ENCODE data around the gene ITGA3. TPM values are rescaled to one million over a fixed set of nuclear protein-coding genes. Genes with fewer than 3 reads are reported as not detected.

ITGA3 gene
- total RNA-seq, 2 experiments from 2014 or later, result 2.3 to 2.4 TPM

GRCh38 chr17:50087246-50087911 is 31.5 kb downstream of the ITGA3 start:
- POLR2A ChIA-PET, result interaction anchor here (0.6 to 1.4 kb wide), 4 partner anchors 31 to 211 kb away, joined by 3 to 4 read pairs (median 4); partner anchors contain the start of gene ITGA3
- Histone ChIP-seq H3K4me1 (ENCODE audit: insufficient read depth, low read length) (peaks cover 3% of the 10 kb centered on the region), H3K27me3 (ENCODE audit: control insufficient read depth in 1 of 2, insufficient read depth in 2 of 2, low read length in 2 of 2) (no peaks in the 10 kb centered on the region), H3K27ac (ENCODE audit: low read depth in 1 of 2, low read length in 2 of 2) (no peak overlapping the region), H3K9me3 (ENCODE audit: control insufficient read depth in 1 of 2, insufficient read depth in 1 of 2, low read length in 2 of 2) (no peaks in the 10 kb centered on the region), H3K36me3 (ENCODE audit: insufficient read depth, low read length) (no peaks in the 10 kb centered on the region), H3K4me3 (ENCODE audit: low read length) (no peak overlapping the region)
- DNase-seq, result peak; percentile 50 to 84 (median 71)
- Mint-ChIP-seq H3K9me3 (no peaks in the 10 kb centered on the region), H3K27ac (no peak overlapping the region), H3K27me3 (no peaks in the 10 kb centered on the region), H3K4me1 (ENCODE audit: low read depth) (no peaks in the 10 kb centered on the region), H3K4me3 (no peak overlapping the region), H3K36me3 (ENCODE audit: low read depth) (no peaks in the 10 kb centered on the region)
- intact Hi-C loops (cut with DNase I, micrococcal nuclease), result loop anchor here (1.0 to 10.0 kb wide), 5 partner anchors 60 to 523 kb away; no protein-coding TSS in a partner anchor
- CTCF ChIA-PET, result interaction anchor here (0.6 to 2.2 kb wide), 17 partner anchors 10 to 1032 kb away, joined by 3 to 41 read pairs (median 4); partner anchors contain the start of gene ITGA3
- peak; percentile 99 for TF ChIP-seq CTCF (IDR thresholded peaks at IDR 0.05)
- peak; percentile 89 for ATAC-seq (ENCODE audit: poor library complexity)

- H3K27me3 Mint-ChIP-seq, result no peaks in the 10 kb centered on the region
- H3K4me1 Mint-ChIP-seq (ENCODE audit: low read depth), result no peaks in the 10 kb centered on the region
- Histone ChIP-seq H3K9me3 (ENCODE audit: control insufficient read depth in 1 of 2, insufficient read depth in 1 of 2, low read length in 2 of 2) (no peaks in the 10 kb centered on the region), H3K4me1 (ENCODE audit: insufficient read depth, low read length) (peaks cover 3% of the 10 kb centered on the region), H3K27ac (ENCODE audit: low read depth in 1 of 2, low read length in 2 of 2) (no peak overlapping the region), H3K4me3 (ENCODE audit: low read length) (no peak overlapping the region), H3K36me3 (ENCODE audit: insufficient read depth, low read length) (no peaks in the 10 kb centered on the region), H3K27me3 (ENCODE audit: control insufficient read depth in 1 of 2, insufficient read depth in 2 of 2, low read length in 2 of 2) (no peaks in the 10 kb centered on the region)
- ATAC-seq (ENCODE audit: poor library complexity) (no peak), DNase-seq (peak in 1 of 14 experiments; percentile 36)
- no peak overlapping the region for H3K4me3 Mint-ChIP-seq
- no peaks in the 10 kb centered on the region for H3K9me3 Mint-ChIP-seq
- H3K36me3 Mint-ChIP-seq (ENCODE audit: low read depth), result no peaks in the 10 kb centered on the region
- ChIA-PET CTCF (interaction anchor here (0.6 to 2.2 kb wide), 16 partner anchors 10 to 1031 kb away, joined by 3 to 41 read pairs (median 4); partner anchors contain the start of gene ITGA3), POLR2A (interaction anchor here (0.6 to 1.4 kb wide), 4 partner anchors 32 to 211 kb away, joined by 3 to 4 read pairs (median 4); partner anchors contain the start of gene ITGA3)
- no peak overlapping the region for H3K27ac Mint-ChIP-seq
- no peak for TF ChIP-seq CTCF (IDR thresholded peaks at IDR 0.05)
- intact Hi-C loops (cut with DNase I, micrococcal nuclease), result loop anchor here (1.0 to 10.0 kb wide), 5 partner anchors 61 to 523 kb away; no protein-coding TSS in a partner anchor
Measured at GRCh38 chr17:50087912-50088405, 32.0 kb downstream of the ITGA3 start.

GRCh38 chr17:50088952-50089825 is 33.3 kb downstream of the ITGA3 start:
- H3K27ac ChIP-seq (ENCODE audit: low read depth in 1 of 2, low read length in 2 of 2), result no peak overlapping the region
- no peaks in the 10 kb centered on the region for H3K36me3 ChIP-seq (ENCODE audit: insufficient read depth, low read length)
- H3K9me3 ChIP-seq (ENCODE audit: control insufficient read depth in 1 of 2, insufficient read depth in 1 of 2, low read length in 2 of 2), result no peaks in the 10 kb centered on the region
- peaks cover 5% of the 10 kb centered on the region for H3K4me1 ChIP-seq (ENCODE audit: insufficient read depth, low read length)
- Mint-ChIP-seq H3K36me3 (ENCODE audit: low read depth) (peaks cover under 1% of the 10 kb centered on the region), H3K27ac (no peak overlapping the region), H3K9me3 (no peaks in the 10 kb centered on the region), H3K4me3 (no peak overlapping the region), H3K4me1 (ENCODE audit: low read depth) (peaks cover 10% of the 10 kb centered on the region), H3K27me3 (no peaks in the 10 kb centered on the region)
- ATAC-seq (ENCODE audit: poor library complexity), result no peak
- H3K4me3 ChIP-seq (ENCODE audit: low read length), result no peak overlapping the region
- intact Hi-C loops (cut with DNase I, micrococcal nuclease), result loop anchor here in 1 of 2 experiments (10.0 kb wide), 1 partner anchor 524 kb away; no protein-coding TSS in a partner anchor
- ChIA-PET POLR2A (no interaction called here), CTCF (no interaction called here)
- H3K27me3 ChIP-seq (ENCODE audit: control insufficient read depth in 1 of 2, insufficient read depth in 2 of 2, low read length in 2 of 2), result no peaks in the 10 kb centered on the region
- TF ChIP-seq CTCF (IDR thresholded peaks at IDR 0.05), result no peak
- peak in 1 of 14 experiments; percentile 19 for DNase-seq

Data from CD4-positive, alpha-beta T cell (primary cell).